DOHH2 (cell line): ENCODE measurements around the gene ALB.

Source experiments
- CTCF ChIP-seq: fragments of 200-600 bp; sonication (generic); IDR thresholded peaks from one replicate; pipeline ENCODE4 v1.5.1; 2014; ENCODE audit warnings: antibody characterized with exemption, mild to moderate bottlenecking, low read depth, low read length; ENCODE audit not compliant: poor library complexity, severe bottlenecking
- EZH2phosphoT487 ChIP-seq: fragments of 200-600 bp; sonication (generic); IDR thresholded peaks from 2 replicates; pipeline ENCODE4 v1.6.1; 2017; ENCODE audit warnings: borderline replicate concordance, mild to moderate bottlenecking, antibody characterized with exemption, low read length, moderate library complexity, mixed read lengths

- TF ChIP-seq CTCF = no peak
- TF ChIP-seq EZH2phosphoT487 = no peak
Measured at GRCh38 chr4:73391774-73392173, 12.3 kb upstream of the ALB start.
